NCI-H2107 treated with DMSO at 0.1 percent for 48 hours (cell line): Measurements from ENCODE around the gene SAMD1.

Experiments
- DNase-seq: peaks from one replicate; lab custom pipeline; 2025; ENCODE audit not compliant: unreplicated experiment; lab: John Stamatoyannopoulos, UW

The SAMD1 gene

DNA sequence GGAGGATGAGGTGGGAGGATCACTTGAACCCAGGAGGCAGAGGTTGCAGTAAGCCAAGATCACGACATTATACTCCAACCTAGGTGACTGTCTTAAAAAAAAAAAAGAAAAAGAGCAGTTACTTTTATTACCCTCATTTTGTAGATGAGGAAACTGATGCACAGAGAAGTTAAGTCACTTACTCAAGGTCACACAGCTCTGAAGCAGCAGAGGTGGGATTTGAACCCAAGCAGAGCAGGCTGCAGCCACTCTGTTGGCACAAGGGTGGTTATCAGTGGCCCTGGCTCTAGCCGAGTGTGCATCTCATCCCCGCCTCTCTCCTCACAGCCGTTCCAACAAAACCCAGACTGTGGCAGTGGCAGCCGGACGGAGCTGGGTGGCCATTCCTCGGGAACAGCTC is 51.4 kb downstream of the SAMD1 start:
- DNase-seq: no peak
